Measurements from ENCODE around the gene TPD52L2. TPM values are rescaled to one million over a fixed set of nuclear protein-coding genes. Genes with fewer than 3 reads are reported as not detected.

TPD52L2 gene
- polyA plus RNA-seq, 3 donors = 79.9 to 102 (median 90.5) TPM

- no peak for DNase-seq (ENCODE audit: extremely low read depth in 1 of 11, low read depth in 9 of 11, low spot score in 4 of 11)
Observed at GRCh38 chr20:63885264-63886053, 20.4 kb downstream of the TPD52L2 start.

GRCh38 chr20:63886054-63886419 lies 21.0 kb downstream of the TPD52L2 start:
- DNase-seq (ENCODE audit: extremely low read depth in 1 of 11, low read depth in 9 of 11, low spot score in 4 of 11) = no peak

GRCh38 chr20:63886921-63887320 lies 21.9 kb downstream of the TPD52L2 start:
- DNase-seq (ENCODE audit: extremely low read depth in 1 of 11, low read depth in 9 of 11, low spot score in 4 of 11) = no peak

GRCh38 chr20:63889241-63890200 lies 24.5 kb downstream of the TPD52L2 start:
- DNase-seq (ENCODE audit: extremely low read depth in 1 of 11, low read depth in 9 of 11, low spot score in 4 of 11) = no peak

- DNase-seq (ENCODE audit: extremely low read depth in 1 of 11, low read depth in 9 of 11, low spot score in 4 of 11) = no peak
Observed at GRCh38 chr20:63890201-63890576, 25.1 kb downstream of the TPD52L2 start.

GRCh38 chr20:63890616-63891015 lies 25.5 kb downstream of the TPD52L2 start:
- no peak for DNase-seq (ENCODE audit: extremely low read depth in 1 of 11, low read depth in 9 of 11, low spot score in 4 of 11)

- DNase-seq (ENCODE audit: extremely low read depth in 1 of 11, low read depth in 9 of 11, low spot score in 4 of 11) = no peak
Observed at GRCh38 chr20:63891061-63892002, 26.3 kb downstream of the TPD52L2 start.

GRCh38 chr20:63892402-63892801 lies 27.3 kb downstream of the TPD52L2 start:
- DNase-seq (ENCODE audit: extremely low read depth in 1 of 11, low read depth in 9 of 11, low spot score in 4 of 11) = no peak

- DNase-seq (ENCODE audit: extremely low read depth in 1 of 11, low read depth in 9 of 11, low spot score in 4 of 11) = no peak
Observed at GRCh38 chr20:63893999-63894357, 28.9 kb downstream of the TPD52L2 start.

GRCh38 chr20:63894358-63895201 lies 29.5 kb downstream of the TPD52L2 start, which contains the start of gene DNAJC5:
Gene DNAJC5, plus strand, starts transcription at chr20:63895126. Its CDS starts 33,220 bp downstream, at chr20:63928346.
- DNase-seq (ENCODE audit: extremely low read depth in 1 of 11, low read depth in 9 of 11, low spot score in 4 of 11) = peak; percentile 80 to 92 (median 86)

- DNase-seq (ENCODE audit: extremely low read depth in 1 of 11, low read depth in 9 of 11, low spot score in 4 of 11) = peak in 2 of 11 donors; percentile 7 to 21
Observed at GRCh38 chr20:63895202-63895951, 30.3 kb downstream of the TPD52L2 start.

- no peak for DNase-seq (ENCODE audit: extremely low read depth in 1 of 11, low read depth in 9 of 11, low spot score in 4 of 11)
Observed at GRCh38 chr20:63895952-63896263, 30.8 kb downstream of the TPD52L2 start.

GRCh38 chr20:63896264-63897105 lies 31.4 kb downstream of the TPD52L2 start:
- no peak for DNase-seq (ENCODE audit: extremely low read depth in 1 of 11, low read depth in 9 of 11, low spot score in 4 of 11)

- DNase-seq (ENCODE audit: extremely low read depth in 1 of 11, low read depth in 9 of 11, low spot score in 4 of 11) = no peak
Observed at GRCh38 chr20:63897978-63898561, 33.0 kb downstream of the TPD52L2 start.

- no peak for DNase-seq (ENCODE audit: extremely low read depth in 1 of 11, low read depth in 9 of 11, low spot score in 4 of 11)
Observed at GRCh38 chr20:63898882-63899558, 34.0 kb downstream of the TPD52L2 start.

GRCh38 chr20:63900413-63900812 lies 35.3 kb downstream of the TPD52L2 start:
- no peak for DNase-seq (ENCODE audit: extremely low read depth in 1 of 11, low read depth in 9 of 11, low spot score in 4 of 11)

Data from renal cortex interstitium (tissue), 11 donors.